Cardiac fibroblast (primary cell): ENCODE measurements around the gene PAQR3.
"Not testable (repeated sequence)": the region's sequence is repeated elsewhere in the genome, so short reads cannot be mapped to it uniquely, and the experiment has no call there.

Experiments used
- DNase-seq, 2 donors: peaks; one replicate each; pipeline versions ENCODE4 v3.0.0 to v3.0.0-alpha.2; 2010; ENCODE audit warnings: low read depth in 2 of 2
- H3K4me3 ChIP-seq, 2 donors: replicated peaks in 1 of 2; 1 replicate in 1 of 2; 2 replicates in 1 of 2; pipeline ENCODE4 v1.5.1; 2011; ENCODE audit warnings: low read depth in 2 of 2, low read length in 2 of 2, mild to moderate bottlenecking in 2 of 2, moderate library complexity in 1 of 2
- TF ChIP-seq, protein P1 (sequence below): IDR thresholded peaks from one replicate; pipeline ENCODE4 v1.5.1; 2011; ENCODE audit warnings: low read depth, mild to moderate bottlenecking, low read length, inconsistent platforms

PAQR3 gene

DNA sequence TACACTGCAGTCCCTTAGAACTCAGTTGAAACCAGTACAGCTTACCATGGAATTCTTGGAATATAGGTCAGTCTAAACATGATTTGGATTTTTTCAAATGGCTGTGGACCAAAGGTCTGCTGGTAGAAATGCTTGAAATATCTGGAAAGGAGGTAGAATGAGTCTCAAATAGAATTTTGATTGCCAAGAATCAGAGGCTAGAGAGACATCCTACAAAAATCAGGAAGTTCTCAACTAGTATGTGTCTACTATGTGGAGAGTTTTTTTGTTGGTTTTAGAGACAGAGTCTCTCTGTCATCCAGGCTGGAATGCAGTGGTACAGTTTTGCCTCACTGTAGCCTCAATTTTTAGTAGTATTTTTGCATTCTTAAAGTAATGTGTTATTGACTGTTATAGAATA, 53.6 kb downstream of the PAQR3 start:
- TF ChIP-seq, protein P1, sequence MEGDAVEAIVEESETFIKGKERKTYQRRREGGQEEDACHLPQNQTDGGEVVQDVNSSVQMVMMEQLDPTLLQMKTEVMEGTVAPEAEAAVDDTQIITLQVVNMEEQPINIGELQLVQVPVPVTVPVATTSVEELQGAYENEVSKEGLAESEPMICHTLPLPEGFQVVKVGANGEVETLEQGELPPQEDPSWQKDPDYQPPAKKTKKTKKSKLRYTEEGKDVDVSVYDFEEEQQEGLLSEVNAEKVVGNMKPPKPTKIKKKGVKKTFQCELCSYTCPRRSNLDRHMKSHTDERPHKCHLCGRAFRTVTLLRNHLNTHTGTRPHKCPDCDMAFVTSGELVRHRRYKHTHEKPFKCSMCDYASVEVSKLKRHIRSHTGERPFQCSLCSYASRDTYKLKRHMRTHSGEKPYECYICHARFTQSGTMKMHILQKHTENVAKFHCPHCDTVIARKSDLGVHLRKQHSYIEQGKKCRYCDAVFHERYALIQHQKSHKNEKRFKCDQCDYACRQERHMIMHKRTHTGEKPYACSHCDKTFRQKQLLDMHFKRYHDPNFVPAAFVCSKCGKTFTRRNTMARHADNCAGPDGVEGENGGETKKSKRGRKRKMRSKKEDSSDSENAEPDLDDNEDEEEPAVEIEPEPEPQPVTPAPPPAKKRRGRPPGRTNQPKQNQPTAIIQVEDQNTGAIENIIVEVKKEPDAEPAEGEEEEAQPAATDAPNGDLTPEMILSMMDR = no peak
- DNase-seq = no peak
- H3K4me3 ChIP-seq = no peak overlapping the region

DNA sequence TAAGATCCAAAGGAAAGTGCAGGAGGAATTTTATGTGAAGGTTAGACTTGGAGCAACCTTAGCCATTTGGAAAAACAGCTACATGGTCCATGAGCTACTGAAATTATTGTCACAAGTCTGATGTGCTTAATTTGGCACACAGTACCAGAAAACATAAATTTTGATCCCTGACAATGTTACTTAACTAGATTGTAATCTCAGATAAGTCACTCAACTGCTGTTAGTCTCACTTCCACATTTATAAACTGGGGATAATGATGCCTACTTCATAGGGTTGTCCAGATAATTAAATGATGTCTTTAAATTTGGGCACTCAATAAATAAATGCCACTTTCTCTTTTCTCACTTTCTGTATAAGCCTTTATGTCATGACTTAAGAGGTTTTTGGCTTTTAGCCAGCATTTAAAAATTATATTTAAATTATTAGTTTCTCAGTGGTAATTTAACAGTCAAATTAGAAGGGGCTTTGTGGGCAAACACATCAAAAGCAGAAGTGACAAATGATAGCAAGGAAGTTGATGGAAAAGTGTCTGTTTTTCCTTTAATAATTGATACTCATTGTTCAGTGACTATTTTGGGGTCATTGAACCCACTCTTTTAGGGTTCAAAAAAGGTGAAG, 58.3 kb downstream of the PAQR3 start:
- no peak overlapping the region for H3K4me3 ChIP-seq
- DNase-seq = no peak
- TF ChIP-seq, protein P1 = no peak

DNA sequence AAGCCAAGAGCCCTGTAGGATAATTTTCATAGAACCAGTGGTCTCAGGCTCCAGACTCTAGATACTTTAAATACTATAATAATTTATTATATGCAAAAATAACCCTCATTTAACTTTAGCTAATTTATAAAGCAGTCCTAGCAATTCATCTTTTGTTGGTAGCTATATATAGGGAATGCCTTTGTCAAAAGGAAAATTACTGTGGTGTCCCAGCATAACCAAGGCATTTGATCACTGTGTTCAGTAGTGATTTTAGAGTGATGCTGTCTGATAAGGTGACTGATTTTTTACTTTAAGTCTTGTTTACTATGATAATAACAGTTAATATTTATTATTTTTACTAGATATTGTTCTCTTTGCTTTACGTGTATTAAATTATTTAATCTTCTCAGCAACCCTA, 61.2 kb downstream of the PAQR3 start:
- H3K4me3 ChIP-seq = no peak overlapping the region
- TF ChIP-seq, protein P1 = no peak
- DNase-seq = no peak

- peak; percentile 15 to 74 for DNase-seq
- TF ChIP-seq, protein P1 = no peak
- H3K4me3 ChIP-seq = no peak overlapping the region
Measured at GRCh38 chr4:78876568-78877320, 62.5 kb downstream of the PAQR3 start.

DNA sequence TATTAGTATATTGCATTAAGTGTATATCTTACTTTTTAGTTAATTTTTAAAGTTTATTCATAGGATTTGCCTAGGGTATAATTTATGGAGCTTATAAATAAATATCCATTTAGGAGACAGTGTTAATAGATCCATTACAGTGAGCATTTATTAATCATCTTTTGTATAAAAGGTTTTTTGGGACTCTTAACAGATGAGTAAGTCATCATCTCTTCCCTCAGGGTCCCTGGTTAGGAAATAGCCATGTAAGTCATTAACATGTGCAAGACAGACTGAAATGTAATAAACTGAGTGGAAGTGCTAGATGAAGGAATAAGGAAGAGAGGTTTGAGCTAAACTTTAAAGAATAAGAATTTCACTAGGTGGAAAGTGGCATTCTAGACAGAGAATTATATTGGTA, 69.2 kb downstream of the PAQR3 start:
- DNase-seq = no peak
- no peak overlapping the region for H3K4me3 ChIP-seq
- TF ChIP-seq, protein P1 = no peak

- DNase-seq, H3K4me3 ChIP-seq: not testable (repeated sequence)
Measured at GRCh38 chr4:78868712-78869111, 70.5 kb downstream of the PAQR3 start.

- no peak overlapping the region for H3K4me3 ChIP-seq
- TF ChIP-seq, protein P1 = no peak
- no peak for DNase-seq
Measured at GRCh38 chr4:78865451-78865850, 73.8 kb downstream of the PAQR3 start.
